GM21529 (cell line): Measurements from ENCODE around the gene TIGD2.

Source experiments
- ATAC-seq: cut with Tn5 transposase; IDR thresholded peaks from one replicate; pipeline ENCODE4 v1.9.1; 2021; ENCODE audit not compliant: unreplicated experiment

The TIGD2 gene

GRCh38 chr4:89161841-89162240 lies 50.5 kb downstream of the TIGD2 start:
- ATAC-seq: no peak

GRCh38 chr4:89162496-89162895 lies 51.2 kb downstream of the TIGD2 start:
- ATAC-seq: no peak

GRCh38 chr4:89162987-89163386 lies 51.7 kb downstream of the TIGD2 start:
- ATAC-seq: no peak

- no peak for ATAC-seq
Observed at GRCh38 chr4:89164400-89164799, 53.1 kb downstream of the TIGD2 start.
